Renal pelvis (tissue), 4 donors: ENCODE measurements around the gene XRCC6. TPM values are rescaled to one million over a fixed set of nuclear protein-coding genes. Genes with fewer than 3 reads are reported as not detected.
"Not testable (repeated sequence)": the region's sequence is repeated elsewhere in the genome, so short reads cannot be mapped to it uniquely, and the experiment has no call there.

Experiments
- DNase-seq: peaks from one replicate; pipeline ENCODE4 v3.0.0-alpha.2; 2013
- polyA plus RNA-seq, 3 donors: library from polyadenylated mRNA; unstranded; fragments of 120-200 nt; gene quantifications; one replicate each; pipeline ENCODE4 v1.2.1, GENCODE V29; 2013; ENCODE audit not compliant: insufficient read length in 3 of 3

Gene XRCC6
- polyA plus RNA-seq, 3 donors = 329 to 379 (median 361) TPM

DNA sequence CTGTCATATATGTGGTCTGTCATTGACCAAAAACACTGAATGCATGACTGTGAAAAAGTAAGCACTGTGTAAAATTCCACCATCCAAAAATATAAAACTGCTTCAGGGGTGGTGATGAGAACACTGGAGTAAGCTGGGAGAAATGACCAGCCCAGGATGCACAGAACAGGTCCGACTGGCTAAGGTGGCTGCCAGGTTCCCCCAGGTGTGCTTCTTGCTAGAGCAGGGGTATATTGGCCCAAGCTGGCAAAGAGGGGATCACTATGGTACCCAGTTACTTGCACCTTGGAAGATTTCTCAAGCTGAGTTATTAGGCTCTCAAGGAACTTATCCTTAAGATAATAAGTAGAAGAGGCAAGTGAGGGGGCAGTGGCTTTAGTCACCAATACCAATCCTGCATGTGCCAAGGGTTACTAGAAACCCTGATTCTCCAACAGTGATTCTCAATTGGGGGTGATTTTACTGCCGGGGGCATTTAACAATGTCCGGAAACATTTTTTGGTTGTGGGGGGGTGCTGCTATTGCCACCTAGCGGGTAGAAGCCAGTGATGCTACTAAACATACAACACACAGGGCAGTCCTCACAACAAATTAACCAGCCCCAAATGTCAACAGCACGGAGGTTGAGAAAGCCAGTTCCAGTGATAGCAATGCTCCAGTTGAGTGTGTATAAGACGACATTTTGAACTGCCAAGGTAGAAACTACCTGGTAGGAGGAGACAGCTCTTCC is 51.9 kb downstream of the XRCC6 start:
- DNase-seq = no peak

GRCh38 chr22:41674846-41675340 is 53.8 kb downstream of the XRCC6 start:
- no peak for DNase-seq

GRCh38 chr22:41676134-41676533 is 55.0 kb downstream of the XRCC6 start:
- DNase-seq = no peak

- no peak for DNase-seq
These were observed 60.5 kb downstream of the XRCC6 start for GRCh38 chr22:41681616-41682015.

GRCh38 chr22:41682033-41682807 is 61.1 kb downstream of the XRCC6 start:
- DNase-seq = peak; percentile 88

DNA sequence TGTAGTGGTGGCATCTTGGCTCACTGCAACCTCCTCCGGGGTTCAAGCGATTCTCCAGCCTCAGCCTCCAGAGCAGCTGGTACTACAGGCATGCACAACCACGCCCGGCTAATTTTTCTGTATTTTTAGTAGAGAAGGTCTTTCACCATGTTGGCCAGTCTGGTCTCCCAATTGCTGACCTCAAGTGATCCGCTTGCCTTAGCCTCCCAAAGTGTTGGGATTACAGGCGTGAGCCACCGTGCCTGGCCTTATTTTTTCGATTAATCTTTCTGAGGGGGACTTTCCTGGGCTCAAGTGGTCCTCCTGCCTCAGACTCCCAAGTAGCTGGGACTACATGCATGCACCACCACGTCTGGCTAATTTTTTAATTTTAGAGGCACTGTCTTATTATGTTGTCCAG is 62.0 kb downstream of the XRCC6 start:
- DNase-seq = no peak

GRCh38 chr22:41683616-41684015 is 62.5 kb downstream of the XRCC6 start:
- no peak for DNase-seq

- DNase-seq = no peak
These were observed 63.1 kb downstream of the XRCC6 start for GRCh38 chr22:41684194-41684593.

GRCh38 chr22:41686890-41687289 is 65.8 kb downstream of the XRCC6 start:
- not testable (repeated sequence) for DNase-seq

DNA sequence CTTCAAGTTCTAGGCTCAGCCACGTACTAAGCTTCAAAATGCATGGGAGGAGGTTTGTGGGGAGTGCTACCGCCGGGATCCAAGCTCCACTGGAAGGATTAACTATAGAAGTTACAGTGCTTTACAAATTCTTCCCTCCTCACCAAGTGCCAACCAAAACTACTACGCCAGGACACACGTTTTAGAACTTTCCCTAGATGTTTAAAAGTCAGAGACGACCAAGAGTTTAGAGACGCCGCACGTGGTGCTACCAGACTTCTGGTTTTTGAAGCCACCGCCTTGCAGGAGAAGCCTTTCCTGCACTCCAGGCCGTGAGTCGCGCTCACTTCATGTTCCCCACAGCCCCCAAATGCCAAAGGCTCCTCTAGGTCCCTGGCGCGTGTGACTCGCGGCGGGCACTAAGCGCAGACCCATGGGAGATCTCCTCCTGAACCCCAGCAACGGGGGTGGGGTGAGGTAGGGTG is 66.8 kb downstream of the XRCC6 start:
- DNase-seq = peak; percentile 26

- peak; percentile 93 for DNase-seq
These were observed 67.5 kb downstream of the XRCC6 start, which contains the start of gene SNU13 for GRCh38 chr22:41688365-41689211. SNU13 (minus strand) TSS chr22:41688867; CDS start chr22:41688796, 71 bp downstream.

DNA sequence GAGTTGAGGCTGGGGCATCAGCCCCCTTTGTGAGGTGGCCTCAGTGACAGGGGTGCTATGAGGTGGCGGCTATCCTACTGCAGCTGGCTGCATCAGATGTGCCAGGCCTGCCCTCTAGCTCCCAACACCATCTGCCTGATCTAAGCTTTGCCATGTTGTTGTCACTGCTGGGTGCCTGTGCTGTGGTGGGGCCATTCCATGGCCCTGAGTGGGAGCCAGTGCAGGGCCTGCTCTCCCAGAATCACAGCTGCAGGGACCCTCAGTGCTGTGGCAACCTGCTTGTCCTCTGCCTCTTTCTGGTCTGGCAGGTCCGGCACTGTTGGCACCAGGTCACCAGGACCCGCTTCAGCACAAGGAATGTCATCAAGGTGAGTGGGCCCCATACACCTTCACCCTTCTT is 69.4 kb downstream of the XRCC6 start:
- no peak for DNase-seq

DNA sequence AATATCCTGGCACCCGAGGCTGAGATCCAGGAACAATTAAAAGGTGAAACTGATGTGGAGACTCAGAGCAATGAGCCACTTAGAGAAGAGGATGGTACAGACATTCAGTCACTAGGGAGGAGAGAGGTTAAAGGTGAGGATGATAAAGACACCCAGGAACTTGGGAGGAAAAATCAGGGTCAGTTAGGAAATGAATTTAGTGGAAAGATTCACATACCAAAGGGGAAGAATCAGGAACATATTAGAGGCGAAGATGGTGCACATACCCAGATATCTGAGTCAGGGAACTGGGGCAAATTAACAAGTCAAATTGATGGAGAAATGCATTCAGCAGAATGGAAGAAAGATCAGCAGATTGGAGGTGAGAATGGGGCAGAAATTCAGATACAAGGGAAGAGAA is 74.1 kb downstream of the XRCC6 start:
- DNase-seq = no peak

GRCh38 chr22:41696703-41697102 is 75.6 kb downstream of the XRCC6 start:
- DNase-seq = no peak

DNA sequence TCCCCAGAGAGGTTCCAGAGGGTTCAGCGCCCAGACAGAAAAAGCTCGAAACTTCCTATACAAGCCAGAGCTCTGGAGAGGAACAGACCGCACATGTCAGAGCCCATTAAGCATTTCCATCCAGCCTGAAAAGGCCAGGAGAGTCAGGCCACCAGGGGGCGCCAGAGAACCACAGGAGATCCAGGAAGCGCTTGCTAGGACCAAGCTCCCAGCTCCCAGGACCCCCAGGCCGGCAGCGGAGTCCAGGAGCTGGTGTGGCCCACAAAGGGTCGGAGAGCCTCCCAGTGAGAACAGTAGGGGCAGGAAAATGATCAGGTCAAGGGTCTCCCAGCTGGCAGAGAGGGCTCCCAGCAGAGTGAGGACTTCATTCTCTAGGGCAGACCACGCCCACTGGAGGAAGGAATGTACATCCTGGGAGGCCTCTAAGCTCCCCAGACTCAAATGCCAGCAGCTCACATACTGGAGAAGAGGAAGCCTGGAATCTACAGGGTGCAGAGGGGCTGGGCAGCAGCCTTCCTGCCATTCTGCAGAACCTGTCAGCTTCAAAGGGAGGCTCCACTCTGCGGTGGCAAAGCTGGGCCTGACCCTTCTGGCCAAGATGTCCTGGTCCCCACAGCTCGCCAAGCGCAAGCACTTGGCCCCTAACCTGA is 76.2 kb downstream of the XRCC6 start:
- peak; percentile 95 for DNase-seq

DNA sequence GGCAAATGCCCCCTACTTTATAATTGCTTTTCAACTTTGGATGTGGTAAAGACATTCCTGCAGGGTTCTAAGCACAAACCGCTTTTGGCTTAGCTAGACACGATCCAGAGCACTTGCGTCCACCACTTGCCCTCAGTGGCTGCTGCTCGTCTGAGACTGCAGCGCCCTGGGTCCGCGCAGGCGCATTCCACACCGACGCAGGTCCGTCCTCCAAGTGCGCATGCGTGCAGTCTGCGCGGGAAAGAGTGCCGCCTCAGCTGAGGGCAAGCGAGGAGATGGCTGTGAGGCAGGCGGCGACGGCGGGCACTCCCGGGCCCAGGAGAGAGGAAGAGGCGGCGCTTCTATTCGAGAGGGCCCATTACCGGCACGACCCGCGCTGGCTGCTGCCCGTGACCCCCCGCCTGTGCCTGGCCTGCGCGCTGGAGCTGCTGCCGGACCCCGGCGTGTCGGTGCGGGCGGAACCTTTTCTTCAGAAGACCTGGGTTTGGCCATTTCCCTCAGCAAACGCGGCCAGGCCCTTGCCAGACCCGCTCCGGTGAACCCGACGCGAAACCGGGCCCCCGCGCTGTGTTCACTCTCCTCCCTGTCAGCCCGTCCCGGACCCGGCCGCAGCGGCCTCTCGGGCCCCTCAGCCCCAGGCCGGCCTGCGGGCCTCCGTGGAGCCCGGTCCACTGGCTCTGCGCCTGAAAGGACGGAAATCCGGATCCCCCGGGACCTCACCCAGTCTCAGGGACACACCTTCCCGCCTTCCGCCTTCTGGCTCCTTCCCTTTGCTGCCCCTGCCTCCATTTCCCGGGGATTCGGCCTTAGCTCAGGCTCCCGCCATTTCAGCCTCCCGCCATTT is 78.4 kb downstream of the XRCC6 start, which contains the start of gene MEI1:
TSS of gene MEI1 (plus strand) at position 240 of the 844 bp plus-strand sequence. CDS start at position 276, 36 bp downstream.
- peak; percentile 81 for DNase-seq

- DNase-seq = no peak
These were observed 78.9 kb downstream of the XRCC6 start for GRCh38 chr22:41700108-41700364.

GRCh38 chr22:41702763-41703162 is 81.7 kb downstream of the XRCC6 start:
- DNase-seq = no peak

DNA sequence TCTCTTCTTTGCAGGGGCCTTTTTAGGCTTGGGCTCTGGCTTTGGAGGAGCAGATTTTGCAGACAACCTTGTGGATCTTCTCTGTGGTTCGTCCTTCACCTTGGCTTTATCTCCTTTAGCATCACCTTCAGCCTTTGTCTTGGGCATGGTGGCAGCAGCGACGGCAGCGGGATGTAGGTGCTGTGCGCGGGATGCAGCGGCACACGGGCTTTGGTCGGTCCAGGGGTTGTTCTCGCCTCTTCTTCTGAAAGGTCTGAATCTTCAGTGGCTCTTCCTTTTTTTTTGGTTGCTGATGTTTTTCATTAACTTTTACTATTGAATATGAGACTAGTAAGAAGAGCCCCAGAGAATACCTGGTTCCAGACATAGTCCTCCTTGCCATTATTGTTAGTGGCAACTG is 88.2 kb downstream of the XRCC6 start:
- no peak for DNase-seq

GRCh38 chr22:41713004-41713403 is 91.9 kb downstream of the XRCC6 start:
- no peak for DNase-seq
